ENCODE data around the gene LANCL1. TPM values are rescaled to one million over a fixed set of nuclear protein-coding genes. Genes with fewer than 3 reads are reported as not detected.
"Not testable (repeated sequence)": the region's sequence is repeated elsewhere in the genome, so short reads cannot be mapped to it uniquely, and the experiment has no call there.

LANCL1 gene
- total and polyA plus RNA-seq, 12 donors = 7.7 to 62.2 (median 37.7) TPM

DNA sequence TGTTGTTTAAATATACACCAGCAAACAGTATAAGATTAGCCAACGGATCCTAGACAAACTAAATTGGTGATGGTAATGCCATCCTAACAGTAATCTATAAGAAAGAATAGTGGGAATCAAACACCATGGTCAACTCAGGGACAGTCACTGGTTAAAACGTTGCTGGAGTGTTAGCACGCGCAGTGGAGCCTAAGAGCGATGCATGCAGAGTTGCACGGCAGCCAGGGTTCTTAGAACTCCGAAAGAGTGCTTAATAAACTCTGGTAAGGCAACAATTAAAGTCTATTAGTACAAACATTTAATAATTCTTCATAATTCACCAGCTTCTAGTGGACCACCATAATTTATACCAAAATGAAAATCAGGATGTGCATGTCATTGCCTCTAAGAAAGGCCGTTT lies 22.2 kb downstream of the LANCL1 start:
- WGBS, 4 donors = 84 to 94% (median 91%) methylated on average over 8 of the region's 8 CpGs
- Histone ChIP-seq H3K36me3 (replicated peaks in 1 of 2) (peaks cover 0 to 15% of the 10 kb centered on the region in 2 donors), H3K4me3 (no peak overlapping the region), H3K4me1 (replicated peaks in 1 of 2) (no peaks in the 10 kb centered on the region), H3K9me3 (replicated peaks in 1 of 3) (no peaks in the 10 kb centered on the region), H3K27me3 (no peaks in the 10 kb centered on the region), H3K27ac (no peak overlapping the region)
- DNase-seq = no peak
- intact Hi-C loops (cut with DNase I) = no loop called here
- TF ChIP-seq POLR2A (IDR thresholded peaks at IDR 0.05) = no peak

DNA sequence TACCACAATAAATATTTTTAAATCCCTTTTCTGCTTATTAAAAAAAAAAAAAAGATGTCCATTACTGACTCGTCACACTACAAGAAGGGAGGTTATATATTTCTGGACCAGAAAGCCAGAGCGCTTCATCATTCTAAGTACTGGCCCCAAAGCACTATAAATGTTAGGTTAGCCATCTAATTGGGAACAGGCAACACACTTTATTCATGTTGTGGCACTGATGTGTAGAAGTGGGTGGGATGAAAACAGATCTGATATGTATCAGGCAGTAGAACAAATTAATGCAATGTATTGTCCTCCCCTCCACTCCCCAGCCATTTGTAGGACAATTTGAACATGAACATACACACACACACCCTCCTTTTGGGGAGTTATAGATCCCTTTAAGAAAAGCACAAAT lies 24.4 kb downstream of the LANCL1 start:
- no peak overlapping the region for H3K4me3 ChIP-seq
- no peaks in the 10 kb centered on the region for H3K4me1 ChIP-seq (replicated peaks in 1 of 2)
- WGBS, 4 donors = 81 to 96% (median 95%) methylated on average over 2 of the region's 2 CpGs
- H3K36me3 ChIP-seq (replicated peaks in 1 of 2) = peaks cover 0 to 4% of the 10 kb centered on the region in 2 donors
- intact Hi-C loops (cut with DNase I) = no loop called here
- no peak for TF ChIP-seq POLR2A (IDR thresholded peaks at IDR 0.05)
- TF ChIP-seq, protein P1, sequence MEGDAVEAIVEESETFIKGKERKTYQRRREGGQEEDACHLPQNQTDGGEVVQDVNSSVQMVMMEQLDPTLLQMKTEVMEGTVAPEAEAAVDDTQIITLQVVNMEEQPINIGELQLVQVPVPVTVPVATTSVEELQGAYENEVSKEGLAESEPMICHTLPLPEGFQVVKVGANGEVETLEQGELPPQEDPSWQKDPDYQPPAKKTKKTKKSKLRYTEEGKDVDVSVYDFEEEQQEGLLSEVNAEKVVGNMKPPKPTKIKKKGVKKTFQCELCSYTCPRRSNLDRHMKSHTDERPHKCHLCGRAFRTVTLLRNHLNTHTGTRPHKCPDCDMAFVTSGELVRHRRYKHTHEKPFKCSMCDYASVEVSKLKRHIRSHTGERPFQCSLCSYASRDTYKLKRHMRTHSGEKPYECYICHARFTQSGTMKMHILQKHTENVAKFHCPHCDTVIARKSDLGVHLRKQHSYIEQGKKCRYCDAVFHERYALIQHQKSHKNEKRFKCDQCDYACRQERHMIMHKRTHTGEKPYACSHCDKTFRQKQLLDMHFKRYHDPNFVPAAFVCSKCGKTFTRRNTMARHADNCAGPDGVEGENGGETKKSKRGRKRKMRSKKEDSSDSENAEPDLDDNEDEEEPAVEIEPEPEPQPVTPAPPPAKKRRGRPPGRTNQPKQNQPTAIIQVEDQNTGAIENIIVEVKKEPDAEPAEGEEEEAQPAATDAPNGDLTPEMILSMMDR (IDR thresholded peaks at IDR 0.05) = no peak
- H3K27me3 ChIP-seq = no peaks in the 10 kb centered on the region
- H3K9me3 ChIP-seq (replicated peaks in 1 of 3) = peaks cover 0 to 5% (median 0%) of the 10 kb centered on the region in 3 donors
- H3K27ac ChIP-seq = no peak overlapping the region
- DNase-seq = no peak

DNA sequence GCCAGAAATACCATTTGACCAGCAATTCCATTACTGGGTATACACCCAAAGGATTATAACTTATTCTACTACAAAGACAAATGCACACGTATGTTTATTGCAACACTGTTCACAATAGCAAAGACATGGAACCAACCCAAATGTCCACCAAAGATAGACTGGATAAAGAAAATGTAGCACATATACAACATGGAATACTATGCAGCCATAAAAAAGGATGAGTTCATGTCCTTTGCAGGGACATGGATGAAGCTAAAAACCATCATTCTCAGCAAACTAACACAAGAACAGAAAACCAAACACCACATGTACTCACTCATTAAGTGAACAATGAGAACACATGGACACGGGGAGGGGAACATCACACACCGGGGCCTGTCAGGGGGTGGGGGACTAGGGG lies 25.6 kb downstream of the LANCL1 start:
- DNase-seq; H3K36me3 ChIP-seq (replicated peaks in 1 of 2); H3K4me1 ChIP-seq (replicated peaks in 1 of 2); H3K9me3 ChIP-seq (replicated peaks in 1 of 3); H3K27ac ChIP-seq; H3K4me3 ChIP-seq; intact Hi-C loops (cut with DNase I); H3K27me3 ChIP-seq: not testable (repeated sequence)
- 89 to 100% (median 99%) methylated on average over 3 of the region's 3 CpGs for WGBS, 4 donors

DNA sequence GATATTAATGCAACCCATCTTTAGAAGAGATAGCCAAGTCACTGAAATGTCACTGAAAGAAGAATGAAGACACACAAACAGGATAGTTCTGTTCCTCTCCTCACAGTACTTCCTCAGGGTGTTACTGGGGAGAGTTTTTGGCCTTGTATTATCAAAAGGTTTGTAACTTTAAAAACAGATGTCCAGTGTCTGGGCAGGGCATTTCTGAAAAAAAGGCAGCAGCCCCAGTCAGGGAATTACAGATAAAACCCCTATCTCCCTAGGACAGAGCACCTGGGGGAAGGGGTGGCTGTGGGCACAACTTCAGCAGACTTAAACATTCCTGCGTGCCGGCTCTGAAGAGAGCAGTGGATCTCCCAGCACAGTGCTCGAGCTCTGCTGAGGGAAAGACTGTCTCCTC lies 30.8 kb downstream of the LANCL1 start:
- H3K27ac ChIP-seq = no peak overlapping the region
- DNase-seq = no peak
- H3K36me3 ChIP-seq (replicated peaks in 1 of 2) = no peaks in the 10 kb centered on the region
- no peaks in the 10 kb centered on the region for H3K27me3 ChIP-seq
- H3K9me3 ChIP-seq (replicated peaks in 1 of 3) = peaks cover 0 to 5% (median 0%) of the 10 kb centered on the region in 3 donors
- H3K4me1 ChIP-seq (replicated peaks in 1 of 2) = no peaks in the 10 kb centered on the region
- H3K4me3 ChIP-seq = no peak overlapping the region
- 84 to 100% (median 97%) methylated on average over 3 of the region's 3 CpGs for WGBS, 4 donors
- intact Hi-C loops (cut with DNase I) = no loop called here
- TF ChIP-seq, protein P1 (IDR thresholded peaks at IDR 0.05) = no peak
- TF ChIP-seq POLR2A (IDR thresholded peaks at IDR 0.05) = no peak

DNA sequence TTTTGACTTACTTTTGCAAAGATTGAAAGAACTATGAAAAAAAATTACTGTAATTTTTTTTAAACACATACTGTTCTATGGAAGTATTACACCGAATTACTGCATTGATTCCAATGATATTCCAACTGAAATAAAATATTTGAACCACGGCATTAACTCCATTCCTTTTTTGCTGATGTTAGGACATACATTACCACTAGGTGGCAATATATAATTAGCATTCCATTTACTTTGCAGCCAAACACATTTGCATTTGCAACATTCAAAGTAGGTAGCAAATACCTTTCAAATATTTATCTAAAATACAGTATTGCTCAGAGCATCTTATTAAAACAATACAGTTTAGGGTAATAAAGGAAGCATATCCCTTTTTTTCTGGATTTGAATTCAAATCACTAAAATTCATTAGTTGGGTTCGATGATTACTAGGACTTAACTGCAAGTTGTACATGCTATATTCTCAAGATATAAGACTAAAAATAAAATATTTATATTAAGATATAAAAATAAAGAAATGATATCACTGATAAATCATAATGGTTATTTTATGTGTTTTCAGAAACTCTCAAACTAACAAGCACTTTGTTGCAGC lies 31.3 kb downstream of the LANCL1 start:
- H3K4me1 ChIP-seq (replicated peaks in 1 of 2) = no peaks in the 10 kb centered on the region
- H3K4me3 ChIP-seq = no peak overlapping the region
- DNase-seq = no peak
- no peaks in the 10 kb centered on the region for H3K27me3 ChIP-seq
- 50 to 62% (median 54%) methylated on average over 3 of the region's 3 CpGs for WGBS, 4 donors
- H3K27ac ChIP-seq = no peak overlapping the region
- H3K9me3 ChIP-seq (replicated peaks in 1 of 3) = peaks cover 0 to 5% (median 0%) of the 10 kb centered on the region in 3 donors
- no peaks in the 10 kb centered on the region for H3K36me3 ChIP-seq (replicated peaks in 1 of 2)
- intact Hi-C loops (cut with DNase I) = no loop called here
- no peak for TF ChIP-seq POLR2A (IDR thresholded peaks at IDR 0.05)
- TF ChIP-seq, protein P1 (IDR thresholded peaks at IDR 0.05) = peak; percentile 32 to 70 (median 50)
